ENCODE data around the gene SUSD1.

SUSD1 gene

DNA sequence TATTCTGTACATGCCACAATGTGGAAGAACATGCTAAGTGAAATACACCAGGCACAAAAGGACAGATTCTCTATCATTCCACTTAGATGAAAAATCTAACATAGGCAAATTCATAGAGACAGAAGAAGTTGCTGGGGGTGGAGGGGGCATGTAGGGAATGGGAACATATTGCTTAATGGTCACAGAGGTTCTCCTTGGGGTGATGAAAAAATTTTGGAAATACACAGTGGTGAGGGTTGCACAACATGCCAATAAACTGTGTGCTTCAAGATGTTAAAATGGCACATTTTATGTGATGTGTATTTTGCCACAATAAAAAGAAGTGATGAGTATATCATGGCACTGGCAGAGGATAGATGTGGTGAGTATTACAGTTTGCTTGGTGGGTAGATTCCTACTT is 111.9 kb downstream of the SUSD1 start:
- DNase-seq: no peak

- peak; percentile 69 for DNase-seq
Measured at GRCh38 chr9:112061152-112061740, 113.9 kb downstream of the SUSD1 start.

DNA sequence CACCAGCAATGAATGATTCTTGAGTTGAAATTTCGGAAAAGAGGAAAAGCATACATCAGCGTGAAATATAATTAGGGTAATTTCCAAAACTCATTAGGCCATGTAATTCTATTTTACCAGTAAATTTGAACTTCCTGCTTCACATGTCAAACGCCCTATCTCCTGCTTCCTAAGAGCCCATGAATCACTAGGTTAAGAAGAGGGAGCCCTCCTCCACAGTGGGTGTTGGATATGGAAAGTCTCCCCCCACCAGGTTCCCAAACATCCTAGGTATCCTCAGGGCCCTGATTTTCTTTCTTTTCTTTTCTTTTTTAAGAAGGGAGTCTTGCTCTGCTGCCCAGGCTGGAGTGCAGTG is 115.2 kb downstream of the SUSD1 start:
- DNase-seq: no peak

- no peak for DNase-seq
Measured at GRCh38 chr9:112059145-112059965, 115.7 kb downstream of the SUSD1 start.

DNA sequence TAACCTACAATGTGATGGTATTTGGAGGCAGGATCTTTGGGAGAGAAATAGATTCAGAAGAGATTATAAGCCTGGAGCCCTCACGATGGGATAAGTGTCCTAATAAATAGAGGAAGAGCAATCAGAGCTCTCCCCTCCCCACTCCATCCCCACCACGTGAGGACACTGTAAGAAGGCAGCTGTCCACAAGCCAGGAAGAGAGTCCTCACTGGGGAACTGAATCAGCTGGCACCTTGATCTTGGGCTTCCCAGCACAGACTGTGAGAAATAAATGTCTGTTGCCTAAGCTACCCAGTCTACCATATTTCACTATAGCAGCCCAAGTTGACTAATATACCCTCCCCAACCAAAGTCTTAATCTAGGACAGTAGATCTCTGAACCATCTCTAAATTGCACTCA is 118.1 kb downstream of the SUSD1 start:
- no peak for DNase-seq

DNA sequence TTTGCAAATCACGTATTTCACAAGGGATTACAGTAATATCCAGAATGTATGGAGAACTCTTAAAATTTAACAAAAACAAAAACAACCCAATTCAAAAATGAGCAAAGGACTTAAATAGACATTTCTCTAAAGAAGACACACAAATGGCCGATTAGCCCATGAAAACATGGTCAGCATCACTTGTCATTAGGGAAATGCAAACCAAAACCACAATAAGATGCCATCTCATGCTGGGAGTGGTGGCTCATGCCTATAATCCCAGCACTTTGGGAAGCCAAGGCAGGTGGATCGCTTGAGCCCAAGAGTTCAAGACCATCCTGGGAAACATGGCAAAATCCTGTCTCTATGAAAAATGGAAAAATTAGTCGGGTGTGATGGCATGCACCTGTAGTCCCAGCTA is 120.2 kb downstream of the SUSD1 start:
- no peak for DNase-seq

DNA sequence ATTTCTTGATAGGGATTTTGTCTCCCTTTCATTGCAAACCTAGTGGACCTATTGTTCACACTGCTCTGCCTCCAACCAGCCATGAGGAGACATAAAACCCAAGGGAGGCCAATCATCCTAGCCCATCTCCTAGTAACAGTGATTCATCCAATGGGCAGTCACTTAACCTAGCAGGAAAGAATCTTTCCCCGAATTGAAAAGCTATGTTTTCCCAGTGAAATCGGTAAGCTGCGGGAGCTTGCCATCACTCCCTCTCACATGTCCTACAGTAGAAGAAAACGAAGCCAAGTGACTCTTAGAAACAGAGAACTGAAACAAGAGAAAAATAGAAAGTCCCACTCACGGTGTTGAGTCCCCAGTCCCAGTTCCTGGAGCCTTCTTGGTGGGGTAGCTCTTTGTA is 123.3 kb downstream of the SUSD1 start:
- DNase-seq: no peak

DNA sequence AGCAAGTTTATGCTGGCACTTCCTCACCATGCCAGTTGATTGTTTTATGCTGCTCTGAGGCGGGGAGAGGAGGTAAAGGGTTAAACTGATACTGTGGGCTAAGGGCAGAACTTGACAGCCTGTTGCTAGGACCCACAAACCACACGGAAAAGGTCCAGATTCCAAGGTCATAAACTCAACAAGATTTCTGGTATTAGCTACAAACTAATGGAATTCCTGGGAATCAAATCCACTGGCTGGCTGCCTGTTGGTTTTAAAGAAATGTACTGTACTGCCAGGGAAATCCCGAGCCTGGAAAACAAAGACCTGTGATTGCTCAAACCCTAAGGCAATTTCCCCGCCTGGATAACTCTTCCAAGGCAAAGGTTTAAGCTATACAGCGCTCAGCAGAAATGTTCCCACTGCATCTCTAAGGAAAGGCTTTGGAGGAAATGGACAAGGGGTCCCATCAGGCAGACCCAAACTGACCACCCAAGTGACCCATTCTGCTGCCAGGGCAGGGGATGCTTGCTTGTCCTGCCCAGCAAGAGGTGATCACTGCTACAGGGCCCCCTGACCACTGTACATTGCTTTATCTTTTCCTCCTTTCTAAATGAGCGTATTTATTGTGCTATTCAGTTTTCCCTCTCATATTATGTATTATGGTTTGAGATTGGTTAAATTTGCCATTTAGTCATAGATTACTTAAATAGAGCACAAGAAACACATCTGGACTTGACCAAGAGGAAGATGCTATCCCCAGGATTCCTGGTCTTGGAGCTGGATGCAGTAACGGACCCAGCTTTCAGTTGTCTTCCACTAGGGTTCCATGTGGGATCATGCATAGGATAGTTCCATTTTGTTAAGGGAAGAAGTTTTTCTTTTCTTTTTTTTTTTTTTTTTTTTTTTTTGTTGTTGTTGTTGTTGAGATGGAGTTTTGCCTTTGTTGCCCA is 124.3 kb downstream of the SUSD1 start:
- DNase-seq: peak; percentile 84

DNA sequence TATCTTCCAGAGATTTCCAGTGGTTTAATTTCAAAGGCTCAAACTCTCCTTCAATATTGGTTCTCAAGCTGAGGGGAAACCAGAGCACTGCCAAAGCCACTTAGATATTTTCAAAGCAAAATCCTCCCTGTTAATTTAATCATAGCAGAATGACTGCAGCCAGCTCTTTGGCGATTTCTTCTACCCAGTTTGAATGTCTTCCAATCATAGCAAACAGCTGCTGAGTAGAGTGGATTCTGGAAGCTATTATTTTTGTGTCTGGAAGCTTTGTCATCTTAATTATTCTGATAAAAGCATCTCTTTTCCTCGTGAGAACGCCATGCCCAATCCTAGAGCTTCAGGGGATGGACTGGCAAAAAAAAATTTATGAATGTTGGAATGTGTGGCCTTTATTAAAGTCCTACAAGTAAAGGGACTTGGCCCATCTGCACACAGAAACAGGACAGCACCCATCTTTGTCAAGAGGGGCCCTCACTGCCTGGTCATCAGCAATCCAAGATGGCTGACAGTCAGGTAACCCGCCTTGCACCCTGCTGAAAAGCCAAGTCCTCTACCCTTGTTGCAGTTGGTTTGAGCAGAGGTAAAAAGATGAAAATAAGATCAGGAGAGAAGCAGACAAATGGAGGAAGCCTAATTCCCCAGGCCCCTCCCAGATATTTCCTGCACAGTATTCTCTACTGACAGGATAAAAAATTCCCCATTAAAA is 125.1 kb downstream of the SUSD1 start:
- no peak for DNase-seq

- no peak for DNase-seq
Measured at GRCh38 chr9:112048924-112049691, 126.0 kb downstream of the SUSD1 start.

DNA sequence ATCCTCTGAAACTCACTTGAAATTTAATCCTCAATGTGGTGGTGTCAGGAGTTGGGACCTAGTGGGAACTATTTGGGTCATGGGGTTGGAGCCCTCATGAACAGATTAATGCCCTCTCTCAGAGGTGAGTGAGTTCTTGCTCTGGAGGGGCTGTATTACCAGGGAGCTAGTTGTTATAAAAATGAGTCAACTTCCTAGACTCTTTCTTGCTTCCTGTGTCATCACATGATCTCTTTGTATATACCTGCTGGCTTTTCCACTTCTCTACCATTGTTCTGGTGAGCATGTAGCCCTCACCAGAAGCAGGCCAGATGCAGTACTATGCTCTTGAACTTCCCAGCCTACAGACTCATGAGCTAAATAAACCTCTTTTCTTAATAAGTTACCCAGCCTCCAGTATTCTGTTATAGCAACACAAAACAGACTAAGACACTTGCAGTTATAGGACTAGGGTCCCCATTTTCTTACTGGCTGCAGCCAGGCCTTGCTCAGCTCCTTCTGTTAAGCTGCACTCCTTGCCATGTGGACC is 127.5 kb downstream of the SUSD1 start:
- no peak for DNase-seq

- no peak for DNase-seq
Measured at GRCh38 chr9:112046181-112046580, 128.9 kb downstream of the SUSD1 start.

DNA sequence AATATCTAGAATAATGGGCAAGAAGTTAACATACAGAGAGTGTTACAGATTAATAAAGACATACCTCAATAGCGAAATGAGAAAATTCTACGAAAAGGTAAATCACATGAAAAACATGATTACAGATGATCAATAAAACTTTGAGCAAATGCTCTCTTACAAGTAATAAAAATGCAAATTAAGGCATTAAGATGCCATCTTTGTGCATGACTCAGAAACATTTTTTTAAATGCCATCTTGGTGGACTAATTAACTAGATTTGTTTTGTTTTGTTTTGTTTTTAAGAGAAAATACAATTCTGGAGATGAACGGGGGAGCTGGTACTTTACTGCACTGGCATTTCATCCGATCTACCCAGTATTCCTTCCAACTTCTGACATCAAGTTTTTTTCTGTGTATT is 130.2 kb downstream of the SUSD1 start:
- no peak for DNase-seq

DNA sequence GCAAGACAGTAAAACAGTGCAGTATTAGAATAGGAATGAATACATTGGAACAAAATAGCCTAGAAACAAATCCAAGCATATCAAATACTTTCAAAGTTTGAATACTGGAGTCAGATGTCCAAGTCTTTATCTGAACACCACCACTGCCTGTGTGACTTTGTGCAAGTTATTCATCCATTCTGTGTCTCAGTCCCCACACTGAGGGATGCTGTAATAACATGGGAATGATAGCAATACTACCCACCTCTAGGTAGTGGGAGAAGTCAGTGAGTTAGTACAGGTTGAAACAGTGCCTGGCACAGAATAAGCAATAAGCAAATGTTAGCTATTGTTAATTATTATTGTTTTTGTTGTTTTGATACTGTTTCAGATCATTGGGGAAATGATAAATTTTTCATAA is 130.9 kb downstream of the SUSD1 start:
- no peak for DNase-seq

GRCh38 chr9:112043423-112043822 is 131.7 kb downstream of the SUSD1 start:
- DNase-seq: no peak

DNA sequence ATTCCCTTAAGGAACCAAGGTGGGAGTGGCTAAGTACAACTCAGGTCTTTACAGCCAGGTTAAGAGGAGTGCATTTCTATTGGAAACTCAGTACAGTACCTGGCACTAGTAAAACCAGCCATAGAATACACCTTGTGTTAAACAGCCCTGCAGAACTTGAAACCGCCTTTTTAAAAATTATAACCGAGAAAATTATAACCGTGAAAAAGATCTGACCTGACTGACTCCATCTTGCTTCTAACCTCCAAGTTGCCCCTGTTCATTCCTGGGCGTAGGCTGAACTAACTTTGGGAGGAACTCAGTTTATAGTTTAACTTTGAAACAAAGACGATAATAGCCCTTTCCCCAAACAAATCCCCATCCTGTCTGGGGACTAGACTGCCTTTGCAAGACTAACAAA is 132.3 kb downstream of the SUSD1 start:
- DNase-seq: no peak

- DNase-seq: no peak
Measured at GRCh38 chr9:112042244-112042638, 132.9 kb downstream of the SUSD1 start.

GRCh38 chr9:112041536-112042243 is 133.4 kb downstream of the SUSD1 start:
- DNase-seq: peak; percentile 51

GRCh38 chr9:112041199-112041535 is 133.9 kb downstream of the SUSD1 start:
- DNase-seq: no peak

- DNase-seq: no peak
Measured at GRCh38 chr9:112038017-112038408, 137.1 kb downstream of the SUSD1 start.

GRCh38 chr9:112037281-112038016 is 137.6 kb downstream of the SUSD1 start:
- no peak for DNase-seq

Data from right forelimb (tissue), 1 donor.